ENCODE measurements around the gene MYL6B.
A peak's percentile ranks its signal among the peaks of the same experiment; 100 is the strongest.
"Not testable (repeated sequence)": the region's sequence is repeated elsewhere in the genome, so short reads cannot be mapped to it uniquely, and the experiment has no call there.

MYL6B gene

DNA sequence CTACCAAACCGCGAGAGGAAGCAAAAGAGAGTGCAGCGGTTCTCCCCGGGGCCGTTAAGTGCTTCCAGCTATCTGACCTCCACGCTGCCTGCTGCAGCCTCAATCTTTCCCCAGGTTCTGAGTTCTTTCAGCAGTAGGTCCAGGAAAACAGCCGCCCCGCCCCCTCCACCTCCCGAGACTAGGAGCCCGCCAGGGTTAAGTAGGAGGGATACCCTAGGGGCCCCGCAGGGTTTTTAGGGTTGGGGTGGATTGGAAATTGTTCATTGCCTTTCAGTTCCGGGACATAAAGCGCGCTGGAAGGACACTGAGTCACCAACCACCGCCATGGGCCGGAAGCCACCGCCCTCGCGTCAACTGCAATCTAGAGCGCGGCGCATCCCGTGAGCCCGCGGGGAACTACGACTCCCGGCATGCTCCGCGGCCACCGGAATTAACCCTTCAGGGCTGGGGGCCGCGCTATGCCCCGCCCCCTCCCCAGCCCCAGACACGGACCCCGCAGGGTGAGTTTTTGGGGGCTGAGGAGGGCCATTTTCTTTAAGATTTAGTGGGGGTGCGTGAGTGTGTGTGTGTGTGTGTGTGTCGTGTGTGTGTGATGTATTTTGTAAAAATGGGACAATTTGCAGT, at the start of gene MYL6B:
Gene MYL6B, plus strand, starts transcription at position 456 of the 624 bp plus-strand sequence. CDS start 1,332 bp downstream, outside the sequence.
- DNase-seq, result peak; percentile 90

DNA sequence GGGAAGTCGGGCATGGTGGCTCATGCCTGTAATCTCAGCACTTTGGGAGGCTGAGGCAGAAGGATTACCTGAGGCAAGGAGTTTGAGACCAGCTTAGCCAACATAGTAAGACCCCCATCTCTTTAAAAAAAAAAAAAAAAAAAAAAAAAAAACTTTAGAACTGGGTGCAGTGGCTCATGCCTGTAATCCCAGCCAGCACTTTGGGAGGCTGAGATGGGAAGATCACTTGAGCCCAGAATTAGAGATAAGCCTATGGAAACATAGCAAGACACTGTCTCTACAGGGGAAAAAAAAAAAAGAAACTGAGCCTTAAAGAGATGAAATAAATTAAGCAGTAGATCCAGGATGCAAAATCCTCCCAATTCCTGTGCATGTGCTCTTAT, 49.7 kb upstream of the MYL6B start:
- no peak for DNase-seq

DNA sequence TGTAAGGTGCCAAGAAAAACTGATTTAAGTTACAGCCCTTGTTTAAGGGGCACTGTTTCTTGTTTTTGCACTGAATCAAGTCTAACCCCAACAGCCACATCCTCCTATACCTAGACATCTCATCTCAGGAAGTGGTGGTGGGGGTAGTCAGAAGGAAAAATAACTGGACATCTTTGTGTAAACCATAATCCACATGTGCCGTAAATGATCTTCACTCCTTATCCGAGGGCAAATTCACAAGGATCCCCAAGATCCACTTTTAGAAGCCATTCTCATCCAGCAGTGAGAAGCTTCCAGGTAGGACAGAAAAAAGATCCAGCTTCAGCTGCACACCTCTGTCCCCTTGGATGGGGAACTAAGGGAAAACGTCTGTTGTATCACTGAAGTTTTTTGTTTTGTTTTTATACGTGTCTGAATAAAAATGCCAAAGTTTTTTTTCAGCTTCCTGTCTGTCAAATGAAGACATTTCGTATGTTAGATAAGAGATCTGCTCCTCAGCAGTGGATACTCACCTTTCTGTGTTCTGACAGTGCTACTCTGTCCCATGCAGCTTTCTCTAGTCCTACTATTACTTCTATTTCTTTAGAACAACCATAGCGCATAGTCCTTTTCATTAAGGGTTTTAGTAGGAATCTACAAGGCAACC, 49.2 kb upstream of the MYL6B start:
- DNase-seq, result no peak

DNA sequence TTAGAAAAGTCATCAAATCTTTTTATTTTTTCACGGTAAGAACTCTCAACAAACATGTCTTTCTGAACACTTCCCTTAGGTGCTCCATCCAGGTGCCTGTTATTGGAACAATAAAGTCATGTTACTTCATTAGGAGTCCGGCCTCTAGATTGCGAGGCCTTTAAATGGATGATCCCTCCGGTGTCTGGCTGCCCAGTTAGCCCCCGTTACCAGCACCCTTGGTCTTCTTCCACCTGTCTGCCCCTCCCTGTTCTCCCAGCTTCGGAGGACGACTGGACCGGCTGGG, 48.6 kb upstream of the MYL6B start:
- no peak for DNase-seq

DNA sequence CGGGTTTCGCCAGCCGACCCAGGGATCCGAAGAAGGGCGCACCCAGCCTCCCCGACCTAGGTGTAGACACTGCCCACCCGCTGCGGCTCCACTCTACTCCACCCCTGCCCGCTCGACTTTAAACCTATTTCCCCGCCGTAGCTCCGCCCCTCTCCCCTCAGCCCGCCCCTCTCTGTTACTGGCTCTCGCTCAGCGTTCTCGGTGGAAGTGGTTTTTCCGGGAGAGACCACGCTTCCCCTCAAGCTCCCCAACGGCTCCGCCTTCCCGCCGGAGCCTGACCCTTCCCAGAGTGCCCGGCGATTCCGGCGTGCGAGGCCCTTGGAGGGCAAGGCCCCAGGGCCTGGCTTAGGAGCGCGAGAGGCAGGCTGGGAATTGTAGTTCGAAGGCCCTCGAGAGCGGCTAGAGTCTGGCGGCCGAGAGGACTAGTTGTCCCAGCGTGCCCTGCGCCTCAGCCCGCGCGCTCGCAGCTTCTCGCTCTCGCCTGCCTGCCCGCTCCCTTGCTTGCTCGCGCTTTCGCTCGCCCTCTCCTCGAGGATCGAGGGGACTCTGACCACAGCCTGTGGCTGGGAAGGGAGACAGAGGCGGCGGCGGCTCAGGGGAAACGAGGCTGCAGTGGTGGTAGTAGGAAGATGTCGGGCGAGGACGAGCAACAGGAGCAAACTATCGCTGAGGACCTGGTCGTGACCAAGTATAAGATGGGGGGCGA, 48.1 kb upstream of the MYL6B start, which contains the start of gene PA2G4:
Gene PA2G4, plus strand, starts transcription at position 451 of the 706 bp plus-strand sequence. Its CDS starts 179 bp downstream, at position 630.
- DNase-seq, result peak; percentile 94

DNA sequence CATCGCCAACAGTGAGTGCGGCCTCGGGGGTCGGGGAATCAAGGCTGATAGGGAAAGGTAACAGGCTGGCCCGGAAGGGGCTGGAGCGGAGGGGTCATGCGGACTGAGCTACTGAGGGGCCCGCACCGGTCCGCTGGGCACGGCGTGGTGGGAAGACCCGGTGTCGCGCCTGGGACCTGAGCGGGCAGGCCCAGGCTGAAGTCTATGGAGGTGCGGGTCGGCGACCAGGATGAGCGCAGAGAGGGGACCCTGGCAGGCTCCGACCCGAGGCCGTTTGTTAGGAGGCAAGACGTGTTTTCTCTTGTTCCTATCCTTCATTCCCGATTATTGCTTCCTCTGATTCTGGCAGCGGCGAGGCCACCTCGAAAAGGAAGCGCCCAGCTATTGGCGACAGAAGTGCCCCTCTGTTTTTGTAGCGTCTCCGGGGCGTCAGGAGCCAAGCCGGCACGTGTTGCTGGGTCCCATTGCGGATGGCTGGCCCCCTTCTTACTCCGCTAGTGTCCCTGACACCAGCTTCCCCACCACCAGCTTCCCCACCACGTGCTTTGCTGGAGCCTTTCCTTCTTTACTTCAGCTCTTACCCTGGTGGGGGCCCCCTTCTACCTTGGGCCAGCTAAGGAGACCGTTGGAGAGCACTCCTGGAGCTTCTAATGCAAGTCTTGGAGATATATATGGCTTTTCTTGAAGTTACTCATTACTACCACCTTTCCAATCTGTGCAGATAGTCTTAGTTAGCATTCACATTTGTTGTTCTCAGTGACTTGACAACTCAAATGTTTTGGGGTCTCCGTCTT, 47.4 kb upstream of the MYL6B start:
- no peak for DNase-seq

DNA sequence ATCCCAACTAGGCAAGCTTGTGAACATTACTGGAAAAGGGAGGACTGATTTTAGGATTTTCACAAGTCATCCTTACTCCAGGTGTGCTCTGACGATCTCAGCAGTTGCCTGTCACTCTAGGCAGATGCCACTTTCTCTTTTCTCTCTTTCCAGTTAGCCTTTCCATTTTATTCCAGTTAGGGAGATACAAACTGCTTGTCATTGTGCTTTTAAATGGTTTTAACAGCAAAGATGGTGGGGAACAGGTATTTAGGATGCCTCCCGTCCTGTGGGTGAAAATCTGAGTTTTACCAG, 46.8 kb upstream of the MYL6B start:
- DNase-seq, result no peak

DNA sequence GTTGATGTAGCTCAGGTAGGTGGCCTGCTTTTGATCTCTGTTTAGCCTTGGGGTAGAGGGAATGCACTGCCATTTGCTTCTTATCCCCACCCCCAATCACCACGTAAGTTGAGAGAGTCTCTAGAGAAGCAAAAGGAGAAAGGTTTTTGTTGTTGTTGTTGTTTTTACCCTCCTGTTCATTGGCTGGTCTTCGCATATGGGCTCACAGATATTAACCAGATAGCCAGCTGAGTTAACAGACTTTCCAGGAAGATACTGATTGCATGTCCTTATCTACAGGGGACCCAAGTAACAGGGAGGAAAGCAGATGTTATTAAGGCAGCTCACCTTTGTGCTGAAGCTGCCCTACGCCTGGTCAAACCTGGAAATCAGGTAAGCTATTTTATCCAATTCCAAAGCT, 45.1 kb upstream of the MYL6B start:
- no peak for DNase-seq

DNA sequence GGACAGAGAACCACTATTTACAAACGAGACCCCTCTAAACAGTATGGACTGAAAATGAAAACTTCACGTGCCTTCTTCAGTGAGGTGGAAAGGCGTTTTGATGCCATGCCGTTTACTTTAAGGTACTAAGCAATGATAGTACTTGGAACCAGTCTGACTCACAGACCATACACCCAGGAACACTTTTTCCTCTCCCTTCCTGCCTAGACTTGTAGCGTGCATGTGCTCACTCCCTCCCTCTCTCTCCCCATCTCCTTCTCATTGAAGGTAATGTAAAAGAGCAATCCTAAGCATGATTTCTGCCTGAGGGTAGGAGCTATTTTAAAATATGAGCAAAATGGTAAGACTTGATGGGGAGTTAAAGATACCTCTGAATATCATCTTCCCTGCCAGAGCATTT, 41.8 kb upstream of the MYL6B start:
- no peak for DNase-seq

DNA sequence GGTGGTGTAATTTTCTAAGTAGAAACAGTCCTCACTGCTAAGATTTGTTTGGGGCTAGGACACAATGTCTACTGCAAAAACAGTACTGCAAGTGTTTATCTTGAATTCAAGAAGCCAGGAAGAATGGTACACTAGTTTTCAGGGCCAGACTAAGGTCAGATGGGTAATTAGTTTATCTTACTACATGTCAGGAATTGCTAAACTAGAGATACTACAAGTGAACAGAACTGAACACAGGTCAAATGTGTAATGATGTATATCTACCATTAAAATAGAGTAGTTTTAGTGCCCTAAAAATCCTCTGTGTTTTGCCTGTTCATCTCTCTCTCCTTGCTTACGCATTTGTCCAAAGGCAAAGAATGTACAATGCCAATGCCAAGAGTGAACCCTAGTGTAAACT, 38.3 kb upstream of the MYL6B start:
- no peak for DNase-seq

DNA sequence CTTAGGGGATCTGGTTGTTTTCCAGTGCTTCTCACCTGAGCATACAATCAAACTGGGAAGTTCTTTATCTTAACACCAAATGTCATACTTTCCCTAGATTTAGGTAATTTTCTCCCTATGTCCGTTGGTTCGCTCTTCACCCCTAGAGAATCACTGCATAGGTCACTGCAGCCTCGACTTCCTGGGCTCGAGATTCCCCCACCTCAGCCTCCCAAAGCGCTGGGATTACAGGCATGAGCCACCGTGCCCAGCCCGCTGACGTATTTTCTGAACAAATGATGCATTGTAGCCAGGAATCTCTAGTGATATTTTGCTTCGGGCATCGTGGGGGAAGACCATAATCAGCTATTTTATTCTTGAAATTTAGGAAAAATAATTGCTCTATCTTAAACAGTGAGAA, 37.1 kb upstream of the MYL6B start:
- DNase-seq, result no peak

DNA sequence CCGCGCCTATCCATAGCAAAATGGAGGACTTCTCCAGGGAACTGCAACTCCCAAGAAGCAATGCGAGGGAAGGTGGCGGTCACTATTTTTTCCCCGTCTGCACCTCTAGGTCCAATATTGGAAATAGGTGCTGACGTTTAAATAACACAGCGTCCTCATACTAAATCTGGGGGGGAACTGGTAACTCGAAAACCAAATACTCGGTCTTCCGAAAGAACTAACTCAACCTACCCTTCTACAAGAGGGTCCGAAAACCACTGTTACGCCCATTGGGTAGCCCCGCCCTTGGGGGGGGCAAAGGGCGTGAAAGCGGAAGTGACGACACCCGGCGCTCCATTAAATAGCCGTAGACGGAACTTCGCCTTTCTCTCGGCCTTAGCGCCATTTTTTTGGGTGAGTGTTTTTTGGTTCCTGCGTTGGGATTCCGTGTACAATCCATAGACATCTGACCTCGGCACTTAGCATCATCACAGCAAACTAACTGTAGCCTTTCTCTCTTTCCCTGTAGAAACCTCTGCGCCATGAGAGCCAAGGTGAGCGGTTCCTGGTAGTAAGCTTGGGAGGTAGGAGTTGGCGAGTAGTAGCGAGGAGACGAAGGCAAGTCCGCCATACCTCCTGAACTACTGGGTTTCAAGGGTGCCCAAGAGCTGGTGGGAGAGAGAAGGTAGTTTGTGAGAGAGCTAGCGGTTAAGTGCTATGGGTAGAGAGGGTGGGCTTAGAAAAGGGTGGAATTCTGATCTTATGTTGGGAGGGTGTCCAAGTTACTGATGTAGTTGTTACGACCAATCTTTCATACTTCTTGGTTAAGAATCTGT, 35.9 kb upstream of the MYL6B start, which contains the start of gene RPL41:
Gene RPL41, plus strand, starts transcription at position 367 of the 815 bp plus-strand sequence.
- DNase-seq, result peak; percentile 92

DNA sequence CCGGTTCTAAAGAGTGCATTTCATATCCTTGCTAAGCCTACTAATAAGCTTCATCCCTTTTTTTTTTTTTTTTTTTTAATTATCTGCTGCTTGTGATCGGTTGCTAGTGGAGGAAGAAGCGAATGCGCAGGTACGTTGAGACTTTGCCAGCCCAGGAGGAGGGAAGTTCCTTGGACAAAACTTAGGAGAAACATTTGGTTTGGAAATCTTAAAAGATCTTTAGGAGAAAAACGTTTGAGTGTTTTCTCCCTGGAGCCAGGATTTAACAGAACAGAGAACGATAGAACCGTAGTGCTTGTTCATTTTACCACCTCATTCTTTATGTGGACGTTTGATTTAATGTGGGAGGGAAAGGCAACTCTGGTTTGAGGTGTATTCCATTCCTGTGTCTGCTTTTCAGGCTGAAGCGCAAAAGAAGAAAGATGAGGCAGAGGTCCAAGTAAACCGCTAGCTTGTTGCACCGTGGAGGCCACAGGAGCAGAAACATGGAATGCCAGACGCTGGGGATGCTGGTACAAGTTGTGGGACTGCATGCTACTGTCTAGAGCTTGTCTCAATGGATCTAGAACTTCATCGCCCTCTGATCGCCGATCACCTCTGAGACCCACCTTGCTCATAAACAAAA, 35.2 kb upstream of the MYL6B start:
- not testable (repeated sequence) for DNase-seq

DNA sequence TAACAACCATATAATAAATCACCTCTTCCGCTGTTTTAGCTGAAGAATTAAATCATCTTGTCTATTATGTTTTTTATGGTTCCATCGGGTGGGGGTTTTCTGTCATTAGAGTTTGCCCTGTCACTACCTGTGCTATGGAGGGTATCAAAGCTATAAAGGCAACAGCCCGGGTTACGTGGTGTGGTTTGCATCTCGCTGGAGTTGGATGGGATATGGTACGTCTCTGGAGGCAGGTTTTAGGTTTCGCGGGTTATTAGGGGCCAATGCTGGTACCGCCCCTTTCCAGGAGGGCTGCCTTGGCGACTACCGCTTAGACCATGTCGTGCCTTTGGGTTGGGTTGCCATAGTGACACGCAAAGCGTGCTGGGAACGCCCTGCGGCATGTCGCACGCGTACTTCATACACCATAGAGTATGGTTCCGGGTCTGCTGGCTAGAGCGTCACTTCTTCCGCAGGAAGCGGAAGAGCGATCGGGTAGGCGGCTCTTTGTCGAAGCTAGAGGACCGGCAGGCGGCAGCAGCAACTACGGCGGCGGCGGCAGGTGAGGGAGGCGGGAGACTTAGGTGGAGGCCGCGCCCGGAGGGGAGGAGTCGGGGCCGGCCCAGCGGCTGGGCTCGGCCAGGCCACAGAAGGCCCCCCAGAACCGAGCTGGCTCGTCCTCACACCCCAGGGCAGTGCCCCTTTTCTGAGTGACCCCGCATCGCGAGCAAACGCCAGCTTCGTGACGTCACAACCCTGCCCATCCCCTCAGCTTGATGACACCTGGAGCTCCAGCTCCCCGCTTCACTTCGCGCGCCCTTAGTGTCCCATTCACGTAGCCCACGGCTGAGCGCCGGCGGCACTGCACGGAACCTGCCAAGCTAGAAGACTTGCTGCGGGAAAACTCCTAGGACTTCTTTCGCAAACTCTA, 34.4 kb upstream of the MYL6B start, which contains the start of gene ZC3H10:
Gene ZC3H10, plus strand, starts transcription at position 489 of the 910 bp plus-strand sequence. CDS start 2,297 bp downstream, outside the sequence.
- DNase-seq, result peak; percentile 96

DNA sequence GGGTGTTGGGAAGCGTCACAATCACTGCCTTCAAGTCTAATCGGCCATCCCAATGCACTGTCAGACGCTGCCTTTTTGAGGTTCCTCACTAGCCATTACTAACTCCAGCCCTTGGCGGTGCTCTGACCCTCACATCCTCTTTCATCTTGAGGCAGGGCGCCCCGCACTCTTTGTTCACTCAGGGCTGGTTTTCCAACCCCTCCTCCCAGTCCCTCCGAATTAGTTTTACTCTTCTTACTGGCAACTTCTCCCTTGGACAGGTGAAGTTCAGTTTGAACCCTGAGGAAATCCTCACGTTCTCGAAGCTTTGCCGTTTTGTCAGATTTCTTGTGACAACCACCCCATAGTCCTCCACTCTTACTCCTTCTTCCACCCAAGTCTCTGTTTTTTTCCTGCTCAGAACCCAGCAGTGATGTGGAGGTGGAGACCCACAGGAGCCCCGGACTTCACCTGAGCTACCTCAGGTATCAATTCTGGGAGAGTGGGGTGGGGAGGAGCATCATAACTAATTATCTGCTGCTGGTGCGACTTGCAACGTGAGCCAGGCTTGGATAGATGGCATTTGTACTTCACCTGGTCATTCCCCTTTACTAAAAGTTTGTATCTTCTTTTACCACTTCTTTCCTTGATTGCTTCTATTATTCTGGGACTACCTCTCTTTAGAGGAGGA, 33.6 kb upstream of the MYL6B start:
- DNase-seq, result no peak

DNA sequence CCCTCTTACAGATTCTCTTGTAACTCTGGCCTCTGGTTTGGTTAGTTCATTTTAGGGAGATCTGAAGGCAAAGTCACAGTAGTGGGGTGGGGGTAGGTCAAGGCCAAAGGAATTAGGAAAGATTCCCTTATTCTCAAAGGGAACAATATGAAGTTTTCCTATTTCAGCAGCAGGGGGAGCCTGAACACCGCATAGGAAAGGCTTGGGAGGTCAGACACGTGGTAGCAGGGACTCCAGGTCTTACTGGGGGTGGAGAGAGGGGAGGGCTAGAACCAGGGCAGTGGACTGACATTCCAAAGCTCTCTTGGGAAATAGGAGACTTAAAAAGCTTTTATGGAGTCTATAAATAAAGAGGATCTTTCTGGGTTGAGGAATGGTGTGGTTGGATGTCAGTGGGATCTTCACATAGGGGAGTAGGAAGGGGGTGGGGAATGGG, 33.0 kb upstream of the MYL6B start:
- no peak for DNase-seq

DNA sequence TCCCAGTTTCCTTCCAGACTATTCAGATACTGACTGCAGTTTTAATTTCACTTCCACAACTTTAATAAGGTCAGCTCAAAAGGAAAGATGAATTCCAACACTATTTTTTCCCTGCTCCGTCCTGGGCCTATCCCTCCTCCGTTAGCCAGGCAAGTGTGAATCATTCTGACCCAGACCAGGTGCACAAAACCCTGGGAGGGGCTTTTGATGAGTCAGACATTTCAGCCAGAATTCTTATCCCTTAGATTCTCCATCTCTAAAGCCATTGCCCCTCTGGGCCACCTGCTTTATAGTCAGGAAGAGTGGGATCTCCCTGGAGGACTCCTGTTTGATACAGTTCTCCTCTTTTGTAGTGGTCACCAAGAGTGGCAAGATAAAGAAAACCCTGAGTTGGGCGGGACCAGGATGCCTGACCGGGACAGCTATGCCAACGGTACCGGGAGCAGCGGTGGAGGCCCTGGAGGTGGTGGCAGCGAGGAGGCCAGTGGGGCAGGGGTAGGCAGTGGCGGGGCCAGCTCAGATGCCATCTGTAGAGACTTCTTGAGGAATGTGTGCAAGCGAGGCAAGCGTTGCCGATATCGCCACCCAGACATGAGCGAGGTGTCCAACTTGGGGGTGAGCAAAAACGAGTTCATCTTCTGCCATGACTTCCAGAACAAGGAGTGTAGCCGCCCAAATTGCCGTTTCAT, 32.1 kb upstream of the MYL6B start:
- no peak for DNase-seq

DNA sequence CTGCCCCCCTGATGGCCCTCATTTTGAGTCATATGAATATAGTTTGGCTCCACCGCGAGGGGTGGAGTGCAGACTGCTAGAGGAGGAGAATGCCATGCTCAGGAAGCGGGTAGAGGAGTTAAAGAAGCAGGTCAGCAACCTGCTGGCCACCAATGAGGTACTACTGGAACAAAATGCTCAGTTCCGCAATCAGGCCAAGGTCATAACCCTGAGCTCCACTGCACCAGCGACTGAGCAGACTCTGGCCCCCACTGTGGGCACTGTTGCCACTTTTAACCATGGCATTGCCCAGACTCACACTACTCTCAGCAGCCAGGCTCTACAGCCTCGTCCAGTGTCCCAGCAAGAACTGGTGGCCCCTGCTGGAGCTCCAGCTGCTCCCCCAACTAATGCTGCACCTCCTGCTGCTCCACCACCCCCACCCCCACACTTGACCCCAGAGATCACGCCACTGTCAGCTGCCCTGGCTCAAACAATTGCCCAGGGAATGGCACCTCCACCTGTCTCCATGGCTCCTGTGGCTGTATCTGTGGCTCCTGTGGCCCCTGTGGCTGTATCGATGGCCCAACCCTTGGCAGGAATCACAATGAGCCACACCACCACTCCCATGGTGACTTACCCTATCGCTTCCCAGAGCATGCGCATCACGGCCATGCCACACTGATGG, 31.1 kb upstream of the MYL6B start:
- no peak for DNase-seq

DNA sequence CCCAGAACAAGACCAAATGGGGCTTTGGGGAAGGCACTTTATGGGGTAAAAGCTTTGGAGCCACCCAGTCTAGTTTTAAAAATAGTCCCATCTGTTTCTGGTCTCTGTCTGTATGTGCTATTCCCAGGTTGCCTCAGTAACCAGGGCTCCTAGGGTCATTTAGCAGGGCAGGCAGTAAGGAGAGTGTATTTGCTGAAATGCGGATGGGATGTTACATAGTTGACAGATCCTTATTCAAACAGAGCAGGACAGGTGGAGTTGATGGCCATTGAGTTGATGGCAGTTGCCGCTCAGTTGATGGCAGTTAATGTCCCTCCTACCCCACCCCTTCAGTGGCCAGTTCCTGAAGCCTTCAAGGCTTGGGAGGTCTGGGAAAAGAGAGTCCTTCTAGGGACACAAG, 29.8 kb upstream of the MYL6B start:
- DNase-seq, result no peak

Data from activated CD4-positive, alpha-beta T cell treated with anti-CD3 and anti-CD28 coated beads for 1 hour (primary cell).